HEK293T (cell line): ENCODE data around the gene OPALIN.

Experiments used
- CTCF ChIA-PET: fragments of 350-600 bp; formaldehyde crosslinking; extraction: SDS; loops from one replicate; lab custom pipeline; 2021; ENCODE audit warnings: antibody characterized with exemption, inconsistent platforms; lab: Yijun Ruan, JAX
- POLR2A ChIA-PET: fragments of 350-600 bp; formaldehyde crosslinking; extraction: SDS; loops from one replicate; lab custom pipeline; 2020; ENCODE audit warnings: antibody characterized with exemption, inconsistent platforms; lab: Yijun Ruan, JAX
- DNase-seq: peaks from one replicate; pipeline ENCODE4 v3.0.0; 2012; ENCODE audit warnings: mixed read lengths; ENCODE audit errors: extremely low spot score
- ARNT ChIP-seq: fragments of 450-650 bp; IDR thresholded peaks from 2 replicates; pipeline ENCODE4 v1.6.1; 2017; ENCODE audit warnings: mild to moderate bottlenecking
- BHLHE40 ChIP-seq: fragments of 450-650 bp; IDR thresholded peaks from 2 replicates; pipeline ENCODE4 v1.6.1; 2016; ENCODE audit warnings: mild to moderate bottlenecking, moderate library complexity, borderline replicate concordance
- CTBP1 ChIP-seq: fragments of 450-650 bp; IDR thresholded peaks from 2 replicates; pipeline ENCODE4 v1.6.1; 2016; ENCODE audit warnings: borderline replicate concordance
- ELF4 ChIP-seq: fragments of 450-650 bp; IDR thresholded peaks from 2 replicates; pipeline ENCODE4 v1.6.1; 2017; ENCODE audit warnings: antibody characterized with exemption
- FOXA1 ChIP-seq: fragments of 450-650 bp; IDR thresholded peaks from 2 replicates; pipeline ENCODE4 v1.6.1; 2016; ENCODE audit warnings: mild to moderate bottlenecking
- FOXK2 ChIP-seq: fragments of 450-650 bp; IDR thresholded peaks from 2 replicates; pipeline ENCODE4 v1.6.1; 2016; ENCODE audit warnings: mild to moderate bottlenecking
- FOXM1 ChIP-seq: fragments of 450-650 bp; IDR thresholded peaks from 2 replicates; pipeline ENCODE4 v1.6.1; 2017; ENCODE audit warnings: mild to moderate bottlenecking, borderline replicate concordance
- HDGF ChIP-seq: fragments of 450-650 bp; IDR thresholded peaks from 2 replicates; pipeline ENCODE4 v1.6.1; 2017; ENCODE audit warnings: antibody characterized with exemption, borderline replicate concordance
- L3MBTL2 ChIP-seq: fragments of 450-650 bp; conservative IDR thresholded peaks from 2 replicates; pipeline ENCODE4 v1.6.1; 2016; ENCODE audit warnings: mild to moderate bottlenecking
- LEF1 ChIP-seq: fragments of 450-650 bp; IDR thresholded peaks from 2 replicates; pipeline ENCODE4 v1.6.1; 2017; ENCODE audit warnings: mild to moderate bottlenecking, borderline replicate concordance
- NFRKB ChIP-seq: fragments of 450-650 bp; IDR thresholded peaks from 2 replicates; pipeline ENCODE4 v1.6.1; 2016; ENCODE audit warnings: mild to moderate bottlenecking, moderate library complexity
- PKNOX1 ChIP-seq: fragments of 450-650 bp; IDR thresholded peaks from 2 replicates; pipeline ENCODE4 v1.6.1; 2016
- SP1 ChIP-seq: fragments of 450-650 bp; IDR thresholded peaks from 2 replicates; pipeline ENCODE4 v1.6.1; 2017
- SUZ12 ChIP-seq: fragments of 450-650 bp; IDR thresholded peaks from 2 replicates; pipeline ENCODE4 v1.6.1; 2016; ENCODE audit warnings: mild to moderate bottlenecking
- TARDBP ChIP-seq: fragments of 450-650 bp; IDR thresholded peaks from 2 replicates; pipeline ENCODE4 v1.6.1; 2016
- ZNF384 ChIP-seq: fragments of 450-650 bp; IDR thresholded peaks from 2 replicates; pipeline ENCODE4 v1.6.1; 2016

OPALIN gene

GRCh38 chr10:96322275-96322674 lies 36.5 kb downstream of the OPALIN start:
- no peak for DNase-seq
- TF ChIP-seq SUZ12 (no peak), LEF1 (no peak), TARDBP (no peak), CTBP1 (no peak)
- POLR2A ChIA-PET: interaction anchor here (0.6 kb wide), 1 partner anchor 17 kb away, joined by 3 read pairs; no protein-coding TSS in a partner anchor
- CTCF ChIA-PET: interaction anchor here (0.5 to 1.8 kb wide), 3 partner anchors 13 to 96 kb away, joined by 3 to 5 read pairs (median 3); no protein-coding TSS in a partner anchor

- POLR2A ChIA-PET: interaction anchor here (0.6 kb wide), 1 partner anchor 16 kb away, joined by 3 read pairs; no protein-coding TSS in a partner anchor
- DNase-seq: peak; percentile 32
- CTCF ChIA-PET: interaction anchor here (0.5 to 1.0 kb wide), 2 partner anchors 92 to 96 kb away, joined by 3 read pairs; no protein-coding TSS in a partner anchor
- TF ChIP-seq CTBP1 (no peak), SUZ12 (no peak), BHLHE40 (no peak), ZNF384 (no peak), NFRKB (no peak), L3MBTL2 (no peak), HDGF (no peak), SP1 (no peak), FOXM1 (no peak), LEF1 (no peak), FOXA1 (no peak), ARNT (no peak), TARDBP (no peak), PKNOX1 (no peak), ELF4 (no peak)
Measured at GRCh38 chr10:96321822-96322221, 37.0 kb downstream of the OPALIN start.

GRCh38 chr10:96319754-96320474 lies 38.9 kb downstream of the OPALIN start:
- no peak for DNase-seq
- TF ChIP-seq HDGF (no peak), FOXM1 (no peak), FOXA1 (no peak), ELF4 (no peak), PKNOX1 (no peak), LEF1 (no peak), CTBP1 (no peak), TARDBP (no peak), L3MBTL2 (no peak)
- CTCF ChIA-PET: interaction anchor here (1.2 kb wide), 1 partner anchor 303 kb away, joined by 5 read pairs; no protein-coding TSS in a partner anchor
- POLR2A ChIA-PET: no interaction called here

GRCh38 chr10:96317067-96317833 lies 41.6 kb downstream of the OPALIN start:
- DNase-seq: no peak
- no peak for TF ChIP-seq FOXK2
- TF ChIP-seq CTBP1: no peak
- no peak for TF ChIP-seq LEF1
- no peak for TF ChIP-seq SP1
- TF ChIP-seq PKNOX1: no peak
- ChIA-PET CTCF (no interaction called here), POLR2A (no interaction called here)

- no peak for DNase-seq
- POLR2A ChIA-PET: no interaction called here
- no peak for TF ChIP-seq PKNOX1
- TF ChIP-seq L3MBTL2: no peak
- TF ChIP-seq SUZ12: no peak
- TF ChIP-seq ARNT: no peak
- CTCF ChIA-PET: no interaction called here
Measured at GRCh38 chr10:96313344-96313743, 45.5 kb downstream of the OPALIN start.

GRCh38 chr10:96311180-96311715 lies 47.6 kb downstream of the OPALIN start:
- CTCF ChIA-PET: interaction anchor here (0.6 kb wide), 1 partner anchor 30 kb away, joined by 3 read pairs; no protein-coding TSS in a partner anchor
- no peak for DNase-seq
- POLR2A ChIA-PET: no interaction called here
- TF ChIP-seq HDGF (no peak), FOXK2 (no peak), ELF4 (no peak), CTBP1 (no peak), ZNF384 (no peak), FOXM1 (no peak), TARDBP (no peak), LEF1 (no peak), SP1 (no peak)
